NCI-H748 (cell line): ENCODE data around the gene DTX1.

ENCODE experiments used
- DNase-seq: peaks from one replicate; lab custom pipeline; 2025; ENCODE audit not compliant: unreplicated experiment; lab: John Stamatoyannopoulos, UW

The DTX1 gene

DNA sequence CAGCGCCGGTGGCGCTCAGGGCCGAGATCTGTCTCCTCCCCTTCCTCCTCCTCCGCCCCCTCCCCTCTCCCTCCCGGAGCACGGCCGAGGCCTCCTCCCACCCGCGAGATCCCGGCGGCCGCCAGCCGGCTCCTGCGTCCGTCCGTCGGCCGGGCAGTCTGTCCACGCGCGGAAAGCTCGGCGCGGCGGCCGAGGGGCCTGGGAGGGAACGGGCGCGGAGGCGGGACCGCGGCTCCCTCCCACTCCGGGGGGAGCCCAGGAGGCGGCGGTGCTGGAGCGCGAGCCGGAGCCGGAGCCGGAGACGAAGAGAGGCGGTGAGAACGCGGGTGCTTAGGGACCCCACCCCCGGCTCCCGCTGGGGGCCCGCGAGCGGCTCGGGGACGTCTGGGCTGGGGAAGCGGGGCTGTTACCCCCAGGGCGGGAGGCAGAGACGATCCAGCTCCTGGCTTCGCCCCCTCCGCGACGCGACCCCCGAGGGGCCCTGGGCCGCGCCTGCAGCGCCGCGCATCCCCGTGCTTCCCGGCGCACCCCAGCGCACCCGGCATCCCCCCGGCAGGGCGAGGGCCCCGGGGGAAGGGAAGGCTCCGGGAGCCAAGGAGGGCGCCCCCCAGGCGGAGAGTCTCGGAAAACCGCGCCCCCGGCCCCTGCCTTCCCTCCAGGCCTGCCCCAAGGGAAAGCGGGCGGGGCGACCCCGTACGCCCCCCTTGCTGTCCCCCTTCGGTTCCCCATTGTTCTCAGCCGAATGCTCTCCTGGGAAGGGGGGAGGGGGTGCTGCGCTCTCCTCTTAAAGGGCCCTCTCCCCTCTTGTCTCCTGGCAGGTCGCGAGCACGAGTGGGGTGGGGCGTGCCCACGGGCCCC is at the start of gene DTX1:
Gene DTX1 (plus strand): TSS at position 100 of the 858 bp plus-strand sequence. CDS start 1,463 bp downstream, outside the sequence.
- peak; percentile 61 for DNase-seq

- no peak for DNase-seq
Observed at GRCh38 chr12:113007166-113007565, 49.4 kb upstream of the DTX1 start.

DNA sequence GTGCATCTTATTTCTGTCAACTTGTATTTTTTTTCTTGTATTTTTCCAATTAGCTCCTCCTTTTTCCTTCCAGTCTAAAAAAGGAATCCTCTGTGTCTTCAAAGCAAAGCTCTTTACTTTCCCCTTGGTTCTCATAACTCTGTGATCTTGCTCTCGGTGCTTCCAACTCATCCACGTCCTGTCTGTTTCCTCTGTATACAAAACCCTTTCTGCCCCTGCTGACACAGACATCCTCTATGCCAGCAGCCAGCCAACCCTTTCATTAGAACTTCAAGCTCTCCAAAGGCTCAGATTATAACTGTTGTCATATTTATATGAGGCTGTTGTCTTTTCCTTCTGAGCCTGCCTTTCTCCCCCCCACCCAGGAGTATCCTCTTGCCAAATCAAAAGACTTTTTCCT is 45.8 kb upstream of the DTX1 start:
- no peak for DNase-seq

DNA sequence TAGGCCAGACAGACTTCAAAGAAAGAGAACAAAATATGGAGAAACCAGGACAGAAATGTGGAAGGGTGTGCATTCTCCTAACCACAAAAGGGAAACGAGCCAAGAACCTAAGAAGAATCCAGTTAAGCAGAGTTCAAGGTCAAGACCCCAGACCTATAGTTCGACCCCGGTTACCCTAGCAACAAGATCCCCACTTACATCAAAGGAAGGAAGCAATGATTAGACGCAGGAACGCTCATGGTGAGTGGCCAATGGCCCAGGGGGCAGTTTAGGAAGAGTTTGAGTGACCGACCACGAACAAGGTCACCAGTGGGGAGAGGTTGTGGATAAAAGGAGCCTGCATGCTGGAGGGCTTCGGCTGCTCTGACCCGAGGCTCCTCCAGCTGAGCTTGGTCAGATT is 42.0 kb upstream of the DTX1 start:
- DNase-seq = no peak

GRCh38 chr12:113016796-113017195 is 39.7 kb upstream of the DTX1 start:
- DNase-seq = no peak

DNA sequence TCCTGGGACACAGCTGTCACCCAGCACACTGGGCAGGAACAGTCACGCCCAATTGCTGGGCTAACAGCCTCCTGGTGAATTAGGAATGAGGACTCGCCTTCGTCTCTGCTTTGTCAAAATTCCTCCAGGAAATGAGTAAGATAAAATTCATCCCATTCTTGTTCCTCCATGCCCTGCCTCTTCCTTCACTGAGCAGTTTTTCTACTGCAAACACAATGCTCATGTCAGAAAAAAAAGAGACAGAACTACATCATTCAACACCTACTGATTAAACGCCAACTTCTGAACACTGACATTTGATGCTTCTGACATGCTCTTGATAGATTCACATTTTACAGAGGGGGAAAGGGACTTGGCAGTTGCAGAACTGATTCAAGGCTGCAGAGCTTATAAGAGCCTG is 37.5 kb upstream of the DTX1 start:
- DNase-seq = no peak

DNA sequence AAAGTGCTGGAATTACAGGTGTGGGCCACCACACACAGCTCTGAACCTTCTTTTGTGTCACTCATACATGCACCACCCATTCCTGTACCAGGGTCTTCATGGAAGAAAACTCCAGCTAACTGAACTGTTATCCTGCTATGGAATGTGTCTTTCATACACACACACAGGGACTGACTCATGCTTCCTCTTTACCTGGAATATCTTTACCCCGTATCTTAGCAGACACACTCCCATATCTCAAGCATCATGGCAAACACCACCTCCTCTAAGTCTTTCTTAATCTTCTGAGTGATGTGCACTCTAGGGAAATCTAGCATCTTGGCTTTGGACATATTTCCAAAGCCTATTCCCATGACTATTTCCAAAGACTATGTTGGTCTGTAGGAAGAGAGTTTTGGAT is 35.0 kb upstream of the DTX1 start:
- no peak for DNase-seq

- DNase-seq = no peak
Observed at GRCh38 chr12:113022563-113023297, 33.8 kb upstream of the DTX1 start.

DNA sequence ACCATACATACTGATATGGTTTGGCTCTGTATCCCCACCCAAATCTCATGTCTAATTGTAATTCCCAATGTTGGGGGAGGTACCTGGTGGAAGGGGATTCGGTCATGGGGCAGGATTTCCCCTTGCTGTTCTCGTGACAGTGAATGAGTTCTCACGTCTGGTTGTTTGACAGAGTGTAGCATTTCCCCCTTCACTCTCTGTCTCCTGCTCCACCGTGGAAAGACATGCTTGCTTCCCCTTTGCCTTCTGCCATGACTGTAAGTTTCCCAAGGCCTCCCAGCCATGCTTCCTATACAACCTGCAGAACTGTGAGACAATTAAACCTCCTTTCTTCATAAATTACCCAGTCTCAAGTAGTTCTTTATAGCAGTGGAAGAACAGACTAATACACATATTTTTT is 28.8 kb upstream of the DTX1 start:
- DNase-seq = no peak

GRCh38 chr12:113030875-113031525 is 25.5 kb upstream of the DTX1 start:
- DNase-seq = peak; percentile 78

DNA sequence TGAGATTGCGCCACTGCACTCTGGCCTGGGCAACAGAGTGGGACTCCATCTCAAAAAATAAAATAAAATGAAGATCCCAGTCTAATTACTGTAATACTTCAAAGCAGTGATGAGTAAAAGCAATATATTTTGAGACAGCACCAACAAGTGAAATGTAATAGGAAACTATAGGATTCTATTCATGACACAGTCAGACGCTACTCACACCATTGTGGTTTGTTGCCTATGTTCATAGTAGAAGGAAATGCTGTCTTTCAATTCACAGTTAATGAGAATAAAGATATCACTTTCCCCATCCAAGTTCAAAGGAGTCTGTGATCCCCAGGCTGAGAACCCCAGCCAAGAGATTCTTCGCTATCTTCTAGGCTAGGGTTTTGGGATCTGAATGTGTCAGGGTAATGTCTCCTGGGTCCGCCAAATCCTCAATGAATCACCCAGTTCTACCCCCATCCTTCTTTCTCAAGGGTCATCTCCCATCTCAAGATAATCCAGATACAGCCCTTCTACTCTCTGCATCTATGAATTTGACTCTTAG is 16.6 kb upstream of the DTX1 start:
- DNase-seq = no peak

DNA sequence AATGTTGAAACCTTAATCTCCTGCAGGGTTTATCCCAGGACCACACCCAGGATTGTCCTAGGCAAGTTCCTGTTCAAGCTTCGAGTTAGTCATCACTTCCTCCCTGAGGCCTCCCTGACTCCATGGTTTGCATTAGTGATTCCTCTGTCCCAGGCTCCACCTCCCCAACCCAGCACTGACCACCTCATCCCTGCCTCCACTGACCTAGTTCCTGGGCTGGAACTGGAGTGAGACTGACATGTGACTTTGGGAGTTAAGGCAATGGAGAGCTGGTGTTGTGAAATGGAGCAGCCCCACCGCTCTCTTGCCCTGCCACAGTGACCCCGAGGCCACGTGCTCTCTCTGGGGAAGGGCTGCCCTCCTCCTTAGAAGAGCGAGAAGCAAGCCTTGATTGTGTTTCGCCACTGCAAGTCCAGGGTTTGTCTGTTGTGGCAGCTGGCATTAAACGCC is 15.8 kb upstream of the DTX1 start:
- no peak for DNase-seq

DNA sequence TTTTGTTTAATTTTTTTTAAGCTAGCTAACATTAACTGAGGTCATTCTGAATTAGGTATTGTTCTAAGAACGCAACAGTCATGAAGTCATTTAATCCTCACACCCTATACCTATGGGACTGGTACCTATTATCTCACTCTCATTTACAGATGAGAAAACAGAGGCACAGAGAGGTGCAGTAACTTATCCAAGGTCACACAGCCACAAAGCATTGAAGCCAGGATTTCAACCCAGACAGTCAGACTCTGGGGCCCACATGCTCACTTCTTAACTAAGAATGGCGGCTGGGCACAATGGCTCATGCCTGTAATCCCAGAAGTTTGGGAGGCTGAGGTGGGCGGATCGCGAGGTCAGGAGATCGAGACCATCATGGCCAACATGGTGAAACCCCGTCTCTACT is 15.0 kb upstream of the DTX1 start:
- DNase-seq = no peak

DNA sequence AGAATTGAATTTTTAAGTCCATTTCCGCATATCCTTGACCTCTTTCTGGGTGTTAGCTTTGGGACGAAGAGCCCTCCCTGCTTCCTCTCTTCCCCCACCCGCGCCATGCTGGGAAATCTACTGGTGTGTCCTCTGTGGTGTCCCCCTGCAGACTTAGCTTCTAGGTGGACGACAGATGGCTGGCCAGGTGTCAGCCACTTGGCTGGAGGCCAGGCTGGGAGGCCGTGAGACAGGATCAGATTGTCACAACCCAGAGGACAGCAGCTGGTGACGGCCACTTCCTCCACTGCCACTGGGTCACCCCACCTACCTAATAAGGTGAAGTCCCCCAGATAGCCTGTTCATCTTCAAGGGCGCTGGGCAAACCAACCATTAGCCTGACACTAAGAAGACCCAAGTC is 13.3 kb upstream of the DTX1 start:
- peak; percentile 65 for DNase-seq

DNA sequence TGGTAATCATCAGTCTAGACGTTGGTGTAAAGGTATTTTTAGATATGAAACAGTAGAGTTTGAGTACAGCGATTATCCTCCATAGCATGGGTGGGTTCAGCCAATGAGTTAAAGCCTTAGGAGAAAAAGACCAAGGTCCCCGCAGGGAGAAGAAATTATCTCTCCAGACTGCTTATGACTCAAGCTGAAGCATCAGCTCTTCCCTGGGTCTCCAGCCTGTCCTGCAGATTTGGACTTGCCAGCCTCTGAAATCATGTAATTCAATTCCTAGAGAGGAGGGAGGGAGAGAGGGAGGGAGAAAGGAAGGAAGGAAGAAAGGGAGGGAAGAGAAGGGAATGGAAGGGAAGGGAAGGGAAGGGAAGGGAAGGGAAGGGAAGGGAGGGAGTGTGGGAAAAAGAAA is 12.0 kb upstream of the DTX1 start:
- no peak for DNase-seq

DNA sequence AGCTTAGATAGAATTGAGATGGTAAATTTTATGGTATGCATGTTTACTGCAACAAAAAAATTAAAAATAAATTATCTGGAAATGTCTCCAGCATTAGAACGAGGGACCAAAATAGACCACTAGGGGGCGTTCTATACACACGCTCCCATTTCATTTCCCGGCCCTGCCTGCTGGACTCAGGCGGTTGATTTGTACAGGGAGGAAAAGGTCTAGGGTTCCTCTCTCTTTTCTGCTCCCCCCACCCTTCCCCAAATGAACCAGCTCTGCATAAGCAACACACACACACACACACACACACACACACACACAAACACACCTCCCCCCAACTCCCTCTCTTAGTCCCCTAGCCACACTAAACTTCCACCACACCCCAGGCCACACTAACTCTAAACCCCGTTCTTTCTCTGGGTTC is 7.8 kb upstream of the DTX1 start:
- peak; percentile 72 for DNase-seq

- peak; percentile 17 for DNase-seq
Observed at GRCh38 chr12:113049976-113050742, 6.4 kb upstream of the DTX1 start.

GRCh38 chr12:113050795-113051194 is 5.7 kb upstream of the DTX1 start:
- DNase-seq = no peak

DNA sequence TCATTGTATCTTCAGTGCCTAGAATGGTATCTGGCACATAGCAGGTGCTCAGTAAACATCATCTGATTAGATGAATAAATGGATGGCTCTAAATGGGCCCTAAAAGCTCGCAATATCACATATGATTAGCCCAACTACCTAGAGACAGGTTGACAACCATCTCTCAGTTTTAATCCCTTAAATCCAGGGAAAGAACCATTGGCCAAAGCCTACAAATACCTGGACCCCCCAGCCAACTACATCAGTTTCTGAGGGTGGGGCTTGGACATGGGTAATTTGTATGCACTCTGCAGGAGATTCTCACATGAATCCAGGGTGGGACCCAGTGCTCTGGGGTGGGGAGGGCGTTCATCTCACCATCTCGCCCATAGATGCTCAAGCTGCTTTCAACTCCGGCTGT is 4.8 kb upstream of the DTX1 start:
- no peak for DNase-seq

DNA sequence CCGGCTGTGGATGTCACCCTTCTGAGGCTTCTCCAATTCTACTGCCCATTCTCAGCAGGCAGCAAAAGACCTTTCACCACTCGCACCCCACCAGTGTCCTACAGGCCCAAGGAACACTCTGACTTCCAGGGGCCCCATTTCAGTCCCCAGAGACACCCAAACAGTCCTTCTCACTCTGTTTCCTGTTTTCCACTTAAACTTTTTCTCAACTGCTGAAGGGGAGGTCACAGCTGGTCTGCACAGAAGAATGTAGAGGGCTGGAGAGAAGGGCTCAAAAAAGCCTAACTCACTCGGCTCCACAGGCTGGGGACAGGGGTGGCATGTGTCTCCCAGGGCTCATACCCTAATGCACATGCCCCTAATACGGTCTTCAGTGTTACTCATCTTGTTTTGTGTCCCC is 4.2 kb upstream of the DTX1 start:
- no peak for DNase-seq
